Loucy (cell line): ENCODE results near the gene CXCR3.

Experiments used
- CTCF ChIP-seq: fragments of 200-600 bp; sonication (generic); conservative IDR thresholded peaks from 2 replicates; pipeline ENCODE4 v1.5.1; 2014; ENCODE audit warnings: mild to moderate bottlenecking, antibody characterized with exemption, low read length
- EZH2phosphoT487 ChIP-seq: fragments of 200-600 bp; IDR thresholded peaks from 2 replicates; pipeline ENCODE4 v1.6.1; 2018; ENCODE audit warnings: antibody characterized with exemption, mild to moderate bottlenecking, moderate library complexity, borderline replicate concordance

DNA sequence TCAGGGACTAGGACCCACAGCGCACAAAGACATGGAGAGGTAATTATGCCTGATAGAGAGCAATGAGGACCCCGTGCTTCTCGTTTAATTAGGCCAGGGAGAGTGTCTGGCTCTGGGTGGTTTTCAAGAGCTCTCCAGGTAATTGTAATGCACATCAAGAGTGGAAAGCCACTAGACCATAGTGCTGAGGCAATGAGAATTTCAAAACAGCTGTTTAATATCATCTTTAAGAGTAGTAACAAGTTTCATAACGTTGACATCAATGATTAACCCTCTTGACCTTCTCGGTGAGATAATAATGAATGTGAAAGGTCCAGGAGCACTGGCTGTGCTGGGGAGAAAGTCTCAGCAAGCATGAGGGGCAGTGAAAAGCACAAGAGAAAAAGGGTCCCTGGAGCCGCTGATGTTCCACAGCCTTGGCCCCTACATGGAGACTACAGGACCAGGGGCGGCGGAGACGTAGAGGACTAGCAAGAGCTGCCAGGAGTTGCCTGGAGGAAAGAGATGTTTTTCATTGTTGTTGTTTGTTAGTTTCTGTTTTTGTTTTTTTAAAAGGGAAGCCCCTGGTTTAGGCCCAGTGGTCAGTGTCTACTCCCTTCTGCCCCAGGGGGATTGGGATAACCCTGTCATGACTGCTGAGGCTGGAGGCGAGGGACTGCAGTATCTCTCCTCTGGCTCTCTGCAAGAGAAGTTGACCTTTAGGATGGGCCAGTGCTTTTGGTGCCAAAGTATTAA lies 14.8 kb upstream of the CXCR3 start:
- TF ChIP-seq EZH2phosphoT487 (no peak), CTCF (no peak)
